ENCODE data around the gene TMEM178B. TPM values are rescaled to one million over a fixed set of nuclear protein-coding genes. Genes with fewer than 3 reads are reported as not detected.

TMEM178B gene
- total and polyA plus RNA-seq, 2 of the 4 experiments (the other 2 are of a cell fraction) = under 0.01 to 0.05 TPM

GRCh38 chr7:141024668-141025067 lies 49.2 kb upstream of the TMEM178B start:
- no peaks in the 10 kb centered on the region for H4K20me1 ChIP-seq (ENCODE audit: insufficient read depth, low read length)
- H3K4me1 ChIP-seq (ENCODE audit: control insufficient read depth, insufficient read depth, low read length) = no peaks in the 10 kb centered on the region
- H3K4me2 ChIP-seq (ENCODE audit: low read depth, low read length) = no peak overlapping the region
- no peak overlapping the region for H3K4ac ChIP-seq (ENCODE audit: low read depth, low read length)
- H2AK9ac ChIP-seq (replicated peaks; ENCODE audit: low read depth, low read length, poor library complexity) = no peak overlapping the region
- no peak overlapping the region for H3K18ac ChIP-seq (ENCODE audit: low read depth, low read length)
- no peak overlapping the region for H2AK5ac ChIP-seq (ENCODE audit: low read depth, low read length)
- H3K4me3 ChIP-seq (ENCODE audit: insufficient read depth, low read depth, low read length) = no peak overlapping the region
- CTCF ChIA-PET = interaction anchor here (1.9 kb wide), 1 partner anchor 10 kb away, joined by 5 read pairs; the partner anchor contains the start of gene MRPS33
- BruUV-seq (replicated peaks) = no TSS peak
- H2AFZ ChIP-seq (replicated peaks; ENCODE audit: low read length, poor library complexity) = no peak overlapping the region
- no peaks in the 10 kb centered on the region for H3K27me3 ChIP-seq (ENCODE audit: control insufficient read depth, insufficient read depth, low read length)
- in situ Hi-C loops (cut with MboI; ENCODE audit: low sequenced_read_pairs) = loop anchor here (25.0 kb wide), 1 partner anchor 512 kb away; no protein-coding TSS in a partner anchor
- H3K9me1 ChIP-seq (ENCODE audit: insufficient read depth, low read length) = no peaks in the 10 kb centered on the region
- no peak overlapping the region for H4K5ac ChIP-seq (ENCODE audit: low read depth, low read length)
- H3K9ac ChIP-seq (ENCODE audit: low read depth, low read length) = no peak overlapping the region
- no peak overlapping the region for H4K8ac ChIP-seq (ENCODE audit: low read depth in 2 of 2, low read length in 2 of 2)
- H2BK5ac ChIP-seq (ENCODE audit: low read depth, low read length, poor library complexity, severe bottlenecking) = no peak overlapping the region
- H3K79me1 ChIP-seq (ENCODE audit: low read depth in 1 of 2, low read length in 2 of 2) = no peaks in the 10 kb centered on the region
- H3K56ac ChIP-seq (ENCODE audit: extremely low read depth, insufficient read depth, low read length) = no peak overlapping the region
- POLR2A ChIA-PET (ENCODE audit: unreplicated experiment) = no interaction called here
- WGBS, 2 experiments (ENCODE audit: extremely low coverage in 2 of 2, insufficient read length in 1 of 2) = no CpG with 5 or more reads among the region's 1 CpG
- H2BK20ac ChIP-seq (ENCODE audit: low read depth, low read length) = no peak overlapping the region
- TF ChIP-seq NFE2L2 (IDR thresholded peaks at IDR 0.05; ENCODE audit: low read depth, low read length) (no peak), CHD1 (IDR thresholded peaks at IDR 0.05; ENCODE audit: low read depth, low read length) (no peak), RCOR1 (IDR thresholded peaks at IDR 0.05; ENCODE audit: insufficient replicate concordance, low read length) (no peak), POLR2A (IDR thresholded peaks at IDR 0.05; ENCODE audit: low read depth, low read length) (no peak), MAFK (IDR thresholded peaks at IDR 0.05; ENCODE audit: low read depth, low read length) (no peak)
- H3K9me3 ChIP-seq (ENCODE audit: control insufficient read depth, insufficient read depth, low read length) = peaks cover 4% of the 10 kb centered on the region; the same call in 1 of the 2 replicates
- no peaks in the 10 kb centered on the region for H3K36me3 ChIP-seq (ENCODE audit: control insufficient read depth, insufficient read depth, low read length)
- no peak overlapping the region for H2BK15ac ChIP-seq (ENCODE audit: low read depth, low read length)
- no peak overlapping the region for H3K23ac ChIP-seq (ENCODE audit: low read depth, low read length)
- DNase-seq = no peak
- no peak overlapping the region for H4K91ac ChIP-seq (ENCODE audit: insufficient read depth, low read depth, low read length)
- no peak overlapping the region for H3K27ac ChIP-seq (ENCODE audit: insufficient read depth, low read length)
- intact Hi-C loops (cut with micrococcal nuclease) = no loop called here
- dilution Hi-C loops (cut with HindIII; ENCODE audit: low sequenced_read_pairs, unreplicated experiment) = no loop called here
- H2BK120ac ChIP-seq (ENCODE audit: low read depth, low read length) = no peak overlapping the region
- ATAC-seq (ENCODE audit: low read depth) = no peak
- H3K14ac ChIP-seq (replicated peaks; ENCODE audit: low read depth, low read length) = no peak overlapping the region

Measured in IMR-90 (cell line).